ENCODE measurements around the gene NAPB.

NAPB gene

GRCh38 chr20:23326774-23327173 is 94.5 kb downstream of the NAPB start:
- in situ Hi-C loops (cut with MboI; ENCODE audit: low pct_unique_long_range_greater_than_20kb, low sequenced_read_pairs, unreplicated experiment), result loop anchor here (25.0 kb wide), 1 partner anchor 264 kb away; no protein-coding TSS in a partner anchor
- TF ChIP-seq, protein P1, sequence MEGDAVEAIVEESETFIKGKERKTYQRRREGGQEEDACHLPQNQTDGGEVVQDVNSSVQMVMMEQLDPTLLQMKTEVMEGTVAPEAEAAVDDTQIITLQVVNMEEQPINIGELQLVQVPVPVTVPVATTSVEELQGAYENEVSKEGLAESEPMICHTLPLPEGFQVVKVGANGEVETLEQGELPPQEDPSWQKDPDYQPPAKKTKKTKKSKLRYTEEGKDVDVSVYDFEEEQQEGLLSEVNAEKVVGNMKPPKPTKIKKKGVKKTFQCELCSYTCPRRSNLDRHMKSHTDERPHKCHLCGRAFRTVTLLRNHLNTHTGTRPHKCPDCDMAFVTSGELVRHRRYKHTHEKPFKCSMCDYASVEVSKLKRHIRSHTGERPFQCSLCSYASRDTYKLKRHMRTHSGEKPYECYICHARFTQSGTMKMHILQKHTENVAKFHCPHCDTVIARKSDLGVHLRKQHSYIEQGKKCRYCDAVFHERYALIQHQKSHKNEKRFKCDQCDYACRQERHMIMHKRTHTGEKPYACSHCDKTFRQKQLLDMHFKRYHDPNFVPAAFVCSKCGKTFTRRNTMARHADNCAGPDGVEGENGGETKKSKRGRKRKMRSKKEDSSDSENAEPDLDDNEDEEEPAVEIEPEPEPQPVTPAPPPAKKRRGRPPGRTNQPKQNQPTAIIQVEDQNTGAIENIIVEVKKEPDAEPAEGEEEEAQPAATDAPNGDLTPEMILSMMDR (IDR thresholded peaks at IDR 0.05; ENCODE audit: extremely low read depth, insufficient read depth, missing control alignments), result no peak
- no peak for DNase-seq (ENCODE audit: low spot score)

DNA sequence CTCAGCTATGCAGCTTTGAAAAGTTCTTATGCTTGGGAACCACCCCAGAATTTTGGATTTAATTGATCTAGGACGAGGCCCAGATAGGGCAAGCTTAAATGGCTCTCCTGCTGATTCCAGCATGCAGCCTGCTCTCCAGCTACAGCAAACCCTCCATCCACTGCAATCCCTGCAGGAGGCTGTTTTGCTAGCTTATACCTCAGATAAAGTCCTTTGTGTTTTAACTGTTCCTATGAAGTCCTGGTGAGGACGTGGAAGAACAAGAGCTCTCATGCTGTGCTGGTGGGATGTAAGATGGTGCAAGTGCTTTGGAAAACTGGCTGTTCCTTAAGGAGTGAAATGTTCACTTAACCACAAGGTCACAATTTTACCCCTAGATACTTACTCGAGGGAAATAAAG is 96.2 kb downstream of the NAPB start:
- no peak for DNase-seq (ENCODE audit: low spot score)
- TF ChIP-seq, protein P1 (IDR thresholded peaks at IDR 0.05; ENCODE audit: extremely low read depth, insufficient read depth, missing control alignments), result no peak
- in situ Hi-C loops (cut with MboI; ENCODE audit: low pct_unique_long_range_greater_than_20kb, low sequenced_read_pairs, unreplicated experiment), result loop anchor here (25.0 kb wide), 1 partner anchor 263 kb away; no protein-coding TSS in a partner anchor

All from GM13977 (cell line).